ENCODE measurements around the gene NPM3.

NPM3 gene, protein sequence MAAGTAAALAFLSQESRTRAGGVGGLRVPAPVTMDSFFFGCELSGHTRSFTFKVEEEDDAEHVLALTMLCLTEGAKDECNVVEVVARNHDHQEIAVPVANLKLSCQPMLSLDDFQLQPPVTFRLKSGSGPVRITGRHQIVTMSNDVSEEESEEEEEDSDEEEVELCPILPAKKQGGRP

DNA sequence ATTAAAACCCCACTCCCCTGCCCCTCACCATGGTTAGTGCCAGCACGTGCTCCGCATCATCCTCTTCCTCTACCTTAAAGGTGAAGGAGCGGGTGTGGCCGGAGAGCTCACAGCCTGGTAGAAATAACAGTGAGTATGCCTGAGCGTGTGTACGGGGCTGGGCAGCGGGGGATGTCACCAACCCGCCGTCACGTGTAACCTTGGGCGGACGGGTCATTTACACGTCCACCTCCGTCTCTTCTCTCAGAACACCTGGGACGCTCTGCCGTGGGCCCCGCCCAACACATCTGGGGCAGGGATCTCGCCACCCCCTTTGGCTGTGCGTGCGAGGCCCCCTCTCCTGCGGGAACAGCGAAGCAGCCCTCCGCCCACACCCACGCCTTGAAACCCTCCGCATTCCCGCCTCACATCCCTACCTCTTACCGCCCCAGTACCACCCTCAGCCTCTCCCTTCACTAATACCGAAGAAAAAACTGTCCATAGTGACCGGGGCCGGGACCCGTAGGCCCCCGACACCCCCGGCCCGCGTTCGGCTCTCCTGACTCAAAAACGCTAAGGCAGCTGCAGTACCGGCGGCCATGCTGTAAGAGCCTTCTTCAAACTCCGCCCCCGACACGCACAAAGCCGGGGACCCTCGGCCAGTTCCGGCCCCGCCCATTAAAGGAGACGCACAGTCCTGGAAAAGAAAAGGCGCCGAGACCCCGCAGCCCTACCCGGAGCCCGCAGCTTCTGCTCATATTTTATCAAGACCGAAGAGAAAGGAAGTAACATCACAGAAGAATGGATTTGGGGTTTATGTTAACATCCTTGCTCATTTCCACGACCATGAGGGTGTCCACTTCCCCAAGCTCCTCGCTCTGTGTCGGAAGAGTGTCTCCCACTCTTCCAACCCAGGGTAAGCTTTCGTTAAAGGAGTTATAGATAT, at the start of gene NPM3:
NPM3 (minus strand) TSS at position 636 of the 925 bp plus-strand sequence; CDS start at position 580, 56 bp downstream.
- peak within 1 kb of the TSS; percentile 93 for H3K4me3 ChIP-seq (ENCODE audit: low read depth, low read length)
- TF ChIP-seq, protein P1, sequence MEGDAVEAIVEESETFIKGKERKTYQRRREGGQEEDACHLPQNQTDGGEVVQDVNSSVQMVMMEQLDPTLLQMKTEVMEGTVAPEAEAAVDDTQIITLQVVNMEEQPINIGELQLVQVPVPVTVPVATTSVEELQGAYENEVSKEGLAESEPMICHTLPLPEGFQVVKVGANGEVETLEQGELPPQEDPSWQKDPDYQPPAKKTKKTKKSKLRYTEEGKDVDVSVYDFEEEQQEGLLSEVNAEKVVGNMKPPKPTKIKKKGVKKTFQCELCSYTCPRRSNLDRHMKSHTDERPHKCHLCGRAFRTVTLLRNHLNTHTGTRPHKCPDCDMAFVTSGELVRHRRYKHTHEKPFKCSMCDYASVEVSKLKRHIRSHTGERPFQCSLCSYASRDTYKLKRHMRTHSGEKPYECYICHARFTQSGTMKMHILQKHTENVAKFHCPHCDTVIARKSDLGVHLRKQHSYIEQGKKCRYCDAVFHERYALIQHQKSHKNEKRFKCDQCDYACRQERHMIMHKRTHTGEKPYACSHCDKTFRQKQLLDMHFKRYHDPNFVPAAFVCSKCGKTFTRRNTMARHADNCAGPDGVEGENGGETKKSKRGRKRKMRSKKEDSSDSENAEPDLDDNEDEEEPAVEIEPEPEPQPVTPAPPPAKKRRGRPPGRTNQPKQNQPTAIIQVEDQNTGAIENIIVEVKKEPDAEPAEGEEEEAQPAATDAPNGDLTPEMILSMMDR (IDR thresholded peaks at IDR 0.05; ENCODE audit: low read depth, low read length) = no peak

DNA sequence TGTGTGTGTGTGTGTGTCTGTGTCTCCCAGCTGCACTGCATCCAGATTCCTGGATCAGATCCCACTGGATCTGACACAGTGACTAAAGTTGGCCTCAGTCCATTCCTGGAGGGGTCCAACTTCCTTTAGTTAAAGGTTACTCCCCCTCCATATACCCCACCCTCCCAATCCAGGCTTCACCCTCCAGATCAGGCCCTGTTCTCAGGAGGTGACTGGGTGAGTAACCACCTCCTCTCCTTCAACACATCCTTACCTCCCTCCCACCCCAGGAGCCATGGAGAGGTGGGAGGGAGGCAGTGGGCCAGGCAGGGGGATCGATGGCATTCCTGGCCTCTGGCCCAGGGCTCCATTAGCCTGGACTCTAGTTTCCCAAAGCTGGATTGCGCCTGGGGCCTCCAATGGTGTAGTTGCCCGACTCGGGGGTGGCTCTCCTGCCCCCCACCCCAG, 49.1 kb upstream of the NPM3 start:
- no peak overlapping the region for H3K4me3 ChIP-seq (ENCODE audit: low read depth, low read length)
- TF ChIP-seq, protein P1 (IDR thresholded peaks at IDR 0.05; ENCODE audit: low read depth, low read length) = no peak

DNA sequence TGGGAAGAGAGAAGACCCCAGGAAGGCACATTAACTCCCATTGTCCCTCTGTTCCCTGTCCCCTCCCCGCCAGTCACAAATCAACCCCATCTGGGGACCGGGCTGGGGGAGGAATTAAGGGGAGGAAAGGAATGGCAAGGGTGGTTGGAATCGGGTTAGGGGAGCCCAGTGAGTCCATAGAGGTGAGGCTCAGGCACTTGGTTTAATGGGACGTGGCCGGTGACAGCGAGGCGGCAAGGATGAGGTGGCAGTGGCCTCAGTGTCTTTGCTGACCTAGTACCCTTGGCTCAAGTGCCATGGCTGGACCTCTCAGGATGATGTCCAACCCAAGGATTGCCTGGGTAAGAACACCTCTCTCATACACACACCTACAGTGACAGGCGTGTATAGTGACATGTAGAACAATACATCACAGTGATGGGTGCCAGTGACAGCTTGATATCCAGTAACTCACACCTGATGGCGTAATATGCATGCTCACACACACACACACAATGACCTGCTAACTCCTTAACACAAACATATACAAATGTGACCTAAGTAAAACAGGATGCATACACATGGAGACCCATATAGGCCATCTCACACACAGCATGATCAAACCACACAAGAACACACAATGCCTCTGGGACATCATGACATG, 48.0 kb upstream of the NPM3 start:
- TF ChIP-seq, protein P1 (IDR thresholded peaks at IDR 0.05; ENCODE audit: low read depth, low read length) = no peak
- H3K4me3 ChIP-seq (ENCODE audit: low read depth, low read length) = peak overlapping the region; percentile 35

DNA sequence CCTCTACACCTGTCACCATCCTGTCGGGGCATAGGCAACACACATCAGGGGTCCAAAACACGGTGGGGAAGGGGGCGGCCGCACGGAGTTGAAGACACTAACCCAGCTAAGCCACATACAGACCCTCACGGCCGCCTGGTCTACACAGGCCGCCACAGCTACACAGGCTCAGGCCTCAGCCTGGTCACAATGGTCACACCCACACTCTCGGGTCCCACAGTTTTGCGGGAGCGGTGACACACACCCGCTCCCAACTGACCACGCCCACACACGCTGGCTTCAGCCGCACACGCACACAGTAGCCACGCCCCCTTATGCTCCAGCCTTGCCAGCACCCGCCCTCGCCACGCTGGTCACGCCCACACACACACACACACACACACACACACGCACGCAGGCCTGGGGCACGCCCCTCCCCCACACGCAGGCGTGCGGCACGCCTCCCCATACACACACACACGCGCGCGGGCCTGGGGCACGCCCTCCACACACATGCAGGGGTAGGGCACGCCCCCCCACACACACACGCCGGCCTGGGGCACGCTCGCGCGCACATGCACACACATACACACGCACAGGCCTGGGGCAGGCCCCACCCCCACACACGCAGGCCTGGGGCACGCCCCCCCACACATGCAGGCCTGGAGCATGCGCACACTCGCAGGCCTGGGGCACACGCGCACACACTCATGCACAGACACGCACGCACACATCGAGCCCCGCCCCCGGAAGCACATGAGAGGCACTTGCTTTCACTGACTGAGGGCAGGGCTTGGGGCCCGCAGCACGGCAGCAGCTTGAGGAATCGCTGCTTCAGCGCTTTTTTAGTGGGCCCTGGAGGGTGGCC, 47.3 kb upstream of the NPM3 start:
- TF ChIP-seq, protein P1 (IDR thresholded peaks at IDR 0.05; ENCODE audit: low read depth, low read length) = no peak
- peak overlapping the region; percentile 35 for H3K4me3 ChIP-seq (ENCODE audit: low read depth, low read length)

DNA sequence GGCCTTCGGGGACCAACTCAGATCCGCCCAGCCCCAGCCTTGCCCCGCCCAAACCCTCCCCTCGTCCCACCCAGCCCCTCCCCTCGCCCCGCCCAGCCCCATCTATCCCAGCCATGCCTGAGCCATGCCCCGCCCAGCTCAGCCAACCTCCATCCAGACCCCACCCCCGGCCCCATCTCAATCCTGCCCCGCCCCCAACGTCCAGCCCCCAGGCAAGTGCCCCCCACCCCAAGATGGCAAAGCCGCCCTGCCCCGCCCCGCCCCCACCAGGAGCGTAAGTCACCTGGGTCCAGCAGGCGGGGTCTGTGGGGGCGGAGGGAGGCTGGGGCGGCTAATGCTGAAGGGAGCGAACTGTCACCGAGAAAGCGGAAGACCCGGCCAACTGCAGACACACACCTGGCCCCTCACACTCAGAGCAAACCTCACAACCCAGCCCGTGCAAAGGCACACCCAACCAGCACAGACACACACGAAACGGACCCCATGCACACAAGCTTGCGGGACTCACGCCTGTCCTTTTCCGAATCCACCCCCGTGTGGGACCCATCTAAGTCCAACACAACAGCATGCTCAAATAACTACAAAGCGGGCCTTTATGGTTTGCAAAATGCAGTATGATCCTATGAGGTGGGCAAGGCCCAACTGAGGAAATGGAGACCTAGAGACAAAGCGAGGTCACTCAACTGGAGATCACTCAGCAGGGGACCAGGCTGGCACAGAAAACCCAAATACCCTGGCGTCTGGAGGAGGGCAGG, 46.5 kb upstream of the NPM3 start:
- TF ChIP-seq, protein P1 (IDR thresholded peaks at IDR 0.05; ENCODE audit: low read depth, low read length) = no peak
- no peak overlapping the region for H3K4me3 ChIP-seq (ENCODE audit: low read depth, low read length)

All from WI38 (cell line).